Liver (tissue), 3 donors: ENCODE measurements around the gene HIP1.

Source experiments
- ATF3 ChIP-seq: IDR thresholded peaks from 2 replicates; pipeline ENCODE4 v1.6.1; 2016; ENCODE audit warnings: antibody characterized with exemption
- CTCF ChIP-seq: fragments of 150-350 bp; IDR thresholded peaks from 2 replicates; pipeline ENCODE4 v1.5.1; 2017; ENCODE audit warnings: improper control_type of control experiment, low read depth, low read length; ENCODE audit not compliant: missing input control
- EGR1 ChIP-seq, 2 donors: IDR thresholded peaks; 2 replicates each; pipeline ENCODE4 v1.6.1; 2016 to 2018; ENCODE audit warnings: antibody characterized with exemption in 2 of 2, low read depth in 2 of 2
- FOXA1 ChIP-seq: IDR thresholded peaks from 2 replicates; pipeline ENCODE4 v1.6.1; 2016; ENCODE audit warnings: antibody characterized with exemption
- NR2F2 ChIP-seq: IDR thresholded peaks from 2 replicates; pipeline ENCODE4 v1.6.1; 2016; ENCODE audit warnings: antibody characterized with exemption
- RAD21 ChIP-seq, 2 donors: IDR thresholded peaks; 2 replicates each; pipeline ENCODE4 v1.6.1; 2016; ENCODE audit warnings: antibody characterized with exemption in 2 of 2, mild to moderate bottlenecking in 2 of 2
- REST ChIP-seq: IDR thresholded peaks from 2 replicates; pipeline ENCODE4 v1.6.1; 2016; ENCODE audit warnings: antibody characterized with exemption, mild to moderate bottlenecking
- SP1 ChIP-seq: IDR thresholded peaks from 2 replicates; pipeline ENCODE4 v1.6.1; 2018; ENCODE audit warnings: antibody characterized with exemption, mild to moderate bottlenecking
- TAF1 ChIP-seq: conservative IDR thresholded peaks from 2 replicates; pipeline ENCODE4 v1.6.1; 2016; ENCODE audit warnings: antibody characterized with exemption, mild to moderate bottlenecking
- YY1 ChIP-seq: IDR thresholded peaks from 2 replicates; pipeline ENCODE4 v1.6.1; 2016; ENCODE audit warnings: antibody characterized with exemption, mild to moderate bottlenecking
- ZBTB33 ChIP-seq: IDR thresholded peaks from 2 replicates; pipeline ENCODE4 v1.6.1; 2016; ENCODE audit warnings: antibody characterized with exemption
- donor health status: healthy.
- donor health status: healthy.

GRCh38 chr7:75642810-75643486 lies 95.8 kb downstream of the HIP1 start:
- TF ChIP-seq CTCF (peak; percentile 76), ZBTB33 (no peak), RAD21 (IDR thresholded peaks at IDR 0.05) (peak; percentile 88 to 95), NR2F2 (no peak), REST (no peak), SP1 (no peak), EGR1 (IDR thresholded peaks at IDR 0.05; ENCODE audit: low read depth in 2 of 2) (no peak), ATF3 (no peak), YY1 (no peak), TAF1 (no peak), FOXA1 (no peak)
